Activated naive CD4-positive, alpha-beta T cell treated with anti-CD3 and anti-CD28 coated beads, Interleukin-2, amount 50 U/mL, for 24 hours (primary cell): ENCODE data around the gene ATP23.
A peak's percentile ranks its signal among the peaks of the same experiment; 100 is the strongest.

Source experiments
- H3K27ac Mint-ChIP-seq: one replicate; pipeline ENCODE4 v1.8.0; 2021; ENCODE audit warnings: mild to moderate bottlenecking, mixed read lengths
- H3K27me3 Mint-ChIP-seq: one replicate; pipeline ENCODE4 v1.8.0; 2021; ENCODE audit warnings: mixed read lengths
- H3K36me3 Mint-ChIP-seq: one replicate; pipeline ENCODE4 v1.8.0; 2021; ENCODE audit warnings: mixed read lengths
- H3K4me1 Mint-ChIP-seq: one replicate; pipeline ENCODE4 v1.8.0; 2021; ENCODE audit warnings: mixed read lengths
- H3K4me3 Mint-ChIP-seq: one replicate; pipeline ENCODE4 v1.8.0; 2021; ENCODE audit warnings: mild to moderate bottlenecking, mixed read lengths
- H3K9me3 Mint-ChIP-seq: one replicate; pipeline ENCODE4 v1.8.0; 2021; ENCODE audit warnings: mixed read lengths

The ATP23 gene

DNA sequence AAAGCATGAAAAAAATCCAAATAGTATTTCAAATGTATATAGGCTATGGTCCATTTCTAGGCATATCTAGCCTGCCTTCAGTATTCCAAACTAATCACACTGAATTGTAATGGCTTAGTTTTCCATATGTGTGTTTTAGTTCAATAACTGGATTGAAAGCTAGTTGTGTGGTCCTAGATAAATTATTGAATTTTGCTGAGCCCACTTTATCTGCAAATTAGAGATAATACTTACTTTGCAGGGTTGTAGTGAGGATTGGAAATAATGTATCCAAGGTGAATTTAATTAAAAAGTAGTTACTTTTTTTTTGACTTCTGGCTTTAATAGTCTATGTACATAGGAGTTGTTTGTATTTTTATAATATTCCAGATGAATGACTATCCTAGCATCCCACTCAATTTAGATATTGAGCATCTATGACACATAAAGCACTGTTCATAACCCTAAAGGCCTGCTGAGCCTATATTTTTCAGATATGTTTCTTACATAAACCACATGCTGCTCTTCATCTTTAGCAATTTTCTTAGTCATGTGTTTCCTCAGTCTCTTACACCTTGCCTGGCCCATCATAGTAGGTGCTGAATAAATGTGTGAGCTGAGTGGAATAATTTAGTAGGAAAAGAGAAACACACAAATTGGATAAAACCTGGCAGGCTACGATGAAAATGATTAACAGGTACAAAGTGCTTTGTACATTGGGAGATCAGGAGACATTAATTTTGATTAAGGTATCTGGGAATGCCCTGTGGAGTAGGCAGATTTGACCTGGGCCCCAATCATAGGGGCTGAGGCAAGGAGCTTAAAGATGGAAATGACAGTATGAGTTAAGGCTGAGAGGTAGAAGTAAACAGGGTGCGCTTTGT is 1.1 kb upstream of the ATP23 start:
- Mint-ChIP-seq H3K4me3 (peak overlapping the region; percentile 94), H3K36me3 (no peaks in the 10 kb centered on the region), H3K9me3 (no peaks in the 10 kb centered on the region), H3K27ac (peak overlapping the region; percentile 96), H3K4me1 (peaks cover 62% of the 10 kb centered on the region), H3K27me3 (no peaks in the 10 kb centered on the region)

GRCh38 chr12:57940915-57941164 is 527 bp upstream of the ATP23 start:
- Mint-ChIP-seq H3K27ac (peak overlapping the region; percentile 96), H3K4me3 (peak overlapping the region; percentile 94), H3K4me1 (peaks cover 57% of the 10 kb centered on the region), H3K9me3 (no peaks in the 10 kb centered on the region), H3K36me3 (no peaks in the 10 kb centered on the region), H3K27me3 (no peaks in the 10 kb centered on the region)

DNA sequence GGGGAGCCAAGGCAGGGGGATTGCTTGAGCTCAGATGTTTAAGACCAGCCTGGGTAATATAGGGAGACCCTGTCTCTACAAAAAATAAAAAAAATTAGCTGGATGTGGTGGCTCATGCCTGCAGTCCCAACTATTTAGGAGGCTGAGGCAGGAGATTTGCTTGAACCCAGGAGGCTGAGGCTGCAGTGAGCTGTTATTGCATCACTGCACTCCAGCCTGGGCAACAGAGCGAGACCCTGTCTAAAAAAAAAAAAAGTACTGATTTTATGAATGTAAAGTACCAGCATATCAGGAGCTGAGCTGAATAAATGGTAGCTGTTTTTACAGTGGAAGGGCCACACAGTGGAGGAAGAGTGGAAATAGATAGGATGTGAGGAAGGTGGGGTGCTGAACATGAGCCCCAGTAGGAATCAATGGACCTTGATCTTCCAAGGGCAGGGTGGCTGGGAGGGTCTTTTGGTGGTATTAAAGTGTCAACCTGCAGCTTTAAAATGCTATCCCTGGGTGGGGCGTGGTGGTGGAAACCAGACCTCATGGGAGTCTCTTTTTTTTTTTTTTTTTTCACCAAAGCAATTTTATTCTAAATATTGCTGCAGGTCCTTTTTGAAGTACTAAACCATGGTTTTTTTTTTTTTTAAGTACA is 2.2 kb downstream of the ATP23 start:
- Mint-ChIP-seq H3K36me3 (peaks cover 3% of the 10 kb centered on the region), H3K27ac (peak overlapping the region; percentile 26), H3K4me1 (peaks cover 48% of the 10 kb centered on the region), H3K27me3 (no peaks in the 10 kb centered on the region), H3K4me3 (no peak overlapping the region), H3K9me3 (no peaks in the 10 kb centered on the region)

DNA sequence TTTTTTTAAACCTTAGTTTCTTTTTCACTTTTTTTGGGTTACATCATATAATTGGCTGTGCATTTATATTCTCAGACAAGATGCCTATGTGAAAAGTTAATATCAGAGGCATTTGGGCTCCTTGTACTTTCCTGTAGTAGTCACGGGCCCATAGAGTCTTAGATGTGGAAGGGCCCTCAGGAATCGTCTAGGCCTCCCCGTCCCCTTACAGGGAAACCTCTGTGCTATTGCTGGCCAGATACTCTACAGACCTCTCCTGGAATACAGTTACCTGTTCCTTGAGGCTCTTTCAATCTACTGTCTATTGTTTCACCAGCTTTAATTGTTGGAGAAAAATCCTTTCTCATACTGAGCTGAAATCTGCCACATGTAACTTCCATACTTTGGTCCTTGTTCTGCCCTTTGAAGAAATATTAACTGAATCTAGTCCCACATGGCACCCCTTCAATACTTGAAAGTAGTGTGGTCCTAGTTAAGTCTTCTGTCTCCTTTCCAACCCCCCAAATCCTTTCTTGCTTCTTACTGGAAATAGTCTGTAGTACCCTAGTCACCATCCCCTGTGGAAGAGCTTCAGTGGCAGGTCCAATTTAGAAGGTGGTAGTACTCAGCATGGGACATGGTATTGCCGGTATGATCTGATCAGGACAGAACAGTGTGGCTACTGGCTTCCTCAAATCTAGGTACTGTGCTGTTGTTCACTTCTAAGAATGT is 3.1 kb downstream of the ATP23 start:
- Mint-ChIP-seq H3K27ac (no peak overlapping the region), H3K36me3 (peaks cover 6% of the 10 kb centered on the region), H3K27me3 (no peaks in the 10 kb centered on the region), H3K4me1 (peaks cover 40% of the 10 kb centered on the region), H3K4me3 (no peak overlapping the region), H3K9me3 (no peaks in the 10 kb centered on the region)

- Mint-ChIP-seq H3K36me3 (peaks cover 43% of the 10 kb centered on the region), H3K27ac (no peak overlapping the region), H3K4me1 (no peaks in the 10 kb centered on the region), H3K4me3 (no peak overlapping the region), H3K27me3 (no peaks in the 10 kb centered on the region), H3K9me3 (no peaks in the 10 kb centered on the region)
Observed at GRCh38 chr12:57952766-57953165, 11.4 kb downstream of the ATP23 start.

- Mint-ChIP-seq H3K36me3 (peaks cover 53% of the 10 kb centered on the region), H3K9me3 (peaks cover 17% of the 10 kb centered on the region), H3K4me1 (no peaks in the 10 kb centered on the region), H3K27ac (no peak overlapping the region), H3K4me3 (no peak overlapping the region), H3K27me3 (no peaks in the 10 kb centered on the region)
Observed at GRCh38 chr12:57954768-57955167, 13.4 kb downstream of the ATP23 start.

GRCh38 chr12:57958061-57958657 is 16.8 kb downstream of the ATP23 start:
- peaks cover 39% of the 10 kb centered on the region for H3K9me3 Mint-ChIP-seq

DNA sequence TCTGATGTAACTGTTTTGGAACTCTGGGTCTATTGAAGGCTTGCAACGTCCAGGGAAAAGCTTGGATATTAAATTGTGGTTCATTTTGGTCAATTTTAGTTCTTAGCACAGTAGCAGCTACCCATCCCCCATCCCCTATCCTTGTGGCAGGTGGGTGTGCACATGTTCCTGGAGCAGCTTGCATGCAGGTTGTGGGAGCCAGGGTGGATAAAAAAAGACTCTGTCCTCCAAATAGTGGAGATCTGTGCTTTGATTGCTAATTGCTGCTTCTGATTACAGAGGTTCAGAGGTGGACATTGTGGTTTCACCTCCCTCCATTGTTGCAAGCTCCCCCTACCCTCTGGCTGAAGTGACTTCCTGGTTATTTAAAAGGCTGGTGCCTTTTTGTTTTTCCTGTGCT is 23.1 kb downstream of the ATP23 start:
- H3K27ac Mint-ChIP-seq = no peak overlapping the region
- peaks cover 8% of the 10 kb centered on the region for H3K36me3 Mint-ChIP-seq
- H3K27me3 Mint-ChIP-seq = peaks cover 4% of the 10 kb centered on the region
- no peaks in the 10 kb centered on the region for H3K4me1 Mint-ChIP-seq
- H3K9me3 Mint-ChIP-seq = peaks cover 30% of the 10 kb centered on the region
- H3K4me3 Mint-ChIP-seq = no peak overlapping the region

More at GRCh38 chr12:57958061-57958657, 16.8 kb downstream of the ATP23 start:
- peaks cover 49% of the 10 kb centered on the region for H3K36me3 Mint-ChIP-seq
- H3K4me3 Mint-ChIP-seq = no peak overlapping the region
- no peaks in the 10 kb centered on the region for H3K4me1 Mint-ChIP-seq
- no peaks in the 10 kb centered on the region for H3K27me3 Mint-ChIP-seq
- H3K27ac Mint-ChIP-seq = no peak overlapping the region

- Mint-ChIP-seq H3K4me1 (no peaks in the 10 kb centered on the region), H3K9me3 (peaks cover 26% of the 10 kb centered on the region), H3K27ac (no peak overlapping the region), H3K27me3 (peaks cover 5% of the 10 kb centered on the region), H3K36me3 (peaks cover 4% of the 10 kb centered on the region), H3K4me3 (no peak overlapping the region)
Observed at GRCh38 chr12:57965766-57966165, 24.4 kb downstream of the ATP23 start.

GRCh38 chr12:57966536-57966935 is 25.2 kb downstream of the ATP23 start:
- Mint-ChIP-seq H3K27me3 (peaks cover 5% of the 10 kb centered on the region), H3K4me3 (no peak overlapping the region), H3K9me3 (peaks cover 19% of the 10 kb centered on the region), H3K4me1 (no peaks in the 10 kb centered on the region), H3K36me3 (peaks cover 2% of the 10 kb centered on the region), H3K27ac (no peak overlapping the region)

DNA sequence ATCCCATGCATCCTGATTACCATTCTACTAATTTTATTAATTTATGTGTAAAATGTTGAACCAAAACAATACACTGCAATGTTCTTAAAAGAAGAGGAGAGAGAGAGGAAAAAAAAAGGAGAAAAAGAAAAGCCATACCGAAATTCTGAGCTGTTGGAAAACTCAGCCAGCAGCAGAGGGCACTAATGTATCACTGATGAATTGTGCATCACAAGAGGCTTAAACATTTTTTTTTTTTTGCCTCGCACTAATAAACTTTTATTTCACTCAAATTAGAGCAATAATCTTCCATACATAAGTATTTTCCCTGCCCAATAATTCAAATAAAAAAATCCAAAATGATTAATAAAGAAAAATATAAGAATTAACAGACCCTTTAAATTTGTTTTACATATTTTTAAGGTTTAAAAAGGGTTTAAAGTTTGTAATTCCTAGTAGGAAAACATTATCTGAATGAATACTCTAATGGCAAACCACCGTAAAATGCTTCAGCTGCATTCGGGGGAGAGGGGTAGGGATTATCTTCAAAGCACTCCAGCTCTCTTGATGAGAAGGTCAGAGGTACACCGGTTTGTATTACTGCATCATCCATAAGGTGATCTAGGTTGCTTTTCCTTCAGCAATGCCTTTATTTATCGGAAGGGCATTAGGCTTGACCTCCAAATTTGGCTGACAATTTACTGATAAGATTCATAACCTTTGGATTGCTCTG is 41.9 kb downstream of the ATP23 start:
- H3K9me3 Mint-ChIP-seq = no peaks in the 10 kb centered on the region
- H3K27me3 Mint-ChIP-seq = peaks cover 5% of the 10 kb centered on the region
- no peaks in the 10 kb centered on the region for H3K4me1 Mint-ChIP-seq
- H3K27ac Mint-ChIP-seq = no peak overlapping the region
- H3K36me3 Mint-ChIP-seq = peaks cover 2% of the 10 kb centered on the region
- H3K4me3 Mint-ChIP-seq = no peak overlapping the region

- Mint-ChIP-seq H3K4me1 (no peaks in the 10 kb centered on the region), H3K9me3 (no peaks in the 10 kb centered on the region), H3K27me3 (peaks cover 5% of the 10 kb centered on the region), H3K36me3 (peaks cover 2% of the 10 kb centered on the region), H3K4me3 (no peak overlapping the region), H3K27ac (no peak overlapping the region)
Observed at GRCh38 chr12:57983858-57984505, 42.6 kb downstream of the ATP23 start.

DNA sequence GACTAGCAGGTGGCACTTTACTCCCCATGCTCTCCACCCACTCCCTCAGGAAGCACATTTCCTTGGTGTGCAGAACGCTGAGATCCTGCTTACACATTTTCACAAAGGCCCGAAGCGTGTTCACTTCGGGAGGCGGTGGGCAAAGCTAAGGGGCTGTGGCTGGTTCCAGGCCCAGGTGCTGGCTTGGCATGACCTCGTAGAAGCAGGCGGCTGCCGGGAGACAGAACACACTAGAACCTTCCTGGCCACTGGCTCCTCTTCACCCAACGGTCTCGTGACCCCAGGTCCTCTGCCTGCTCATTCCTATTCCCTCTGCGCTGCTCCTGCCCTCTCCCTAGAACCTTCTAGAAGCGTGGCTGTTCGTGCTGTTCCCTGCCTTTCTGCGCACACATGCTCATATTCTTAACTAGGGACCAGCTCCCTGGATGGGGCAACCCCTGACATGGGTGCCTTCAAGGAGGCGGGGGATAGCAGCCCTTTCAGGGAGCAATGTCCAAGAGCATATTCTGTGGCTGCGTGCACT is 43.3 kb downstream of the ATP23 start:
- Mint-ChIP-seq H3K27me3 (peaks cover 4% of the 10 kb centered on the region), H3K4me3 (no peak overlapping the region), H3K9me3 (no peaks in the 10 kb centered on the region), H3K36me3 (peaks cover 1% of the 10 kb centered on the region), H3K4me1 (no peaks in the 10 kb centered on the region), H3K27ac (no peak overlapping the region)

DNA sequence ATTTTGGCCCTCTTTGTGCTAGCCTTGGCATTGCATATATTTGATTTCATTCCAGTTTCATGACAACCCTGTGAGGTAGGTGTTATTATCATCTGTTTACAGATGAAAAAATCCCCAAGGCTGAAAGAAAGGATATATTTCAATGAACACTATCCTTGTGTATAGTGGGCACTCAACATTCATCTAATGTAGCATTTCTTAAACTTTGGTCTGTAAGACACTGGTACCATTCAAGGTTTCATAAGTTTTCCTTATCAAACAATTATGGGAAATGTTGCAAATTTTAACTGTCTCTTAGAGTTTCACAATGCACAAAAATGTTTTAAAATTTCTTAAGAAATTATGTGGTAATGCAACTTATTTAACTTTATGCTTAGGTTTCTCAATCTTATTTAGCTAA is 44.3 kb downstream of the ATP23 start:
- H3K27ac Mint-ChIP-seq = no peak overlapping the region
- H3K9me3 Mint-ChIP-seq = no peaks in the 10 kb centered on the region
- H3K4me1 Mint-ChIP-seq = no peaks in the 10 kb centered on the region
- no peak overlapping the region for H3K4me3 Mint-ChIP-seq
- H3K36me3 Mint-ChIP-seq = no peaks in the 10 kb centered on the region
- H3K27me3 Mint-ChIP-seq = peaks cover 3% of the 10 kb centered on the region

DNA sequence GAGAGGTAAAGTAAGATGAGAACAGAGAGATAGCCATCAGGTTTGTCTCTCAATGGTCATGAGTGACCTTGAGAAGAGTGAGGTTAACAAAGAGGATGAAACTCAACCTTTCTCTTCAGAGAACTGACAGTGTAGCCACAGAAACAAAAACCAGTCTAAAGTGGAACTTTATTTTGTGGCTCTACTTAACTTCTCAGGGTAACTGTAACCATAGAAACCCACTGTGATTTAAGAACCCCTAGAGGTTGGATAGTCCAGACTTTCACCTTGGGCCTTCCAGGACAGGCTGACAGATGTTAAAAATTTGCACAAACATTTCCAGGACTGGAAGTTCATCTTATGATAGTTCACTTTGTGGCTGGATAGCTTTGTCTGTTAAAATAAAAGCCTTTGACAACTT is 48.5 kb downstream of the ATP23 start:
- H3K27me3 Mint-ChIP-seq = peaks cover 2% of the 10 kb centered on the region
- H3K36me3 Mint-ChIP-seq = no peaks in the 10 kb centered on the region
- H3K27ac Mint-ChIP-seq = no peak overlapping the region
- H3K4me1 Mint-ChIP-seq = no peaks in the 10 kb centered on the region
- no peak overlapping the region for H3K4me3 Mint-ChIP-seq
- H3K9me3 Mint-ChIP-seq = no peaks in the 10 kb centered on the region
